RWPE2 (cell line): ENCODE measurements around the gene UBE2B.

Source experiments
- ATAC-seq: fragments of 200-7000 bp; cut with Tn5 transposase; 3 replicates; pipeline ENCODE4 v1.9.1; 2021; ENCODE audit warnings: low read depth
- DNase-seq: peaks from one replicate; pipeline ENCODE4 v3.0.0-alpha.2; 2020; ENCODE audit warnings: low spot score
- H3K27ac ChIP-seq: fragments of 450-650 bp; 2 replicates; pipeline ENCODE4 v1.5.1; 2017; ENCODE audit warnings: mild to moderate bottlenecking; ENCODE audit not compliant: poor library complexity, severe bottlenecking
- H3K27me3 ChIP-seq: fragments of 250-450 bp; sonication (Bioruptor Pico); 2 replicates; pipeline ENCODE4 v1.5.1; 2021; ENCODE audit warnings: mild to moderate bottlenecking, moderate library complexity; ENCODE audit not compliant: insufficient read depth, poor library complexity, severe bottlenecking
- H3K36me3 ChIP-seq: fragments of 250-450 bp; sonication (Bioruptor Pico); 2 replicates; pipeline ENCODE4 v1.5.1; 2020; ENCODE audit warnings: low read depth, mild to moderate bottlenecking, moderate library complexity
- H3K4me1 ChIP-seq: fragments of 250-450 bp; sonication (Bioruptor Pico); 2 replicates; pipeline ENCODE4 v1.5.1; 2021; ENCODE audit warnings: mild to moderate bottlenecking, moderate library complexity; ENCODE audit not compliant: insufficient read depth, poor library complexity, severe bottlenecking
- H3K4me3 ChIP-seq: fragments of 250-450 bp; sonication (Bioruptor Pico); 2 replicates; pipeline ENCODE4 v1.5.1; 2021; ENCODE audit warnings: mild to moderate bottlenecking, moderate library complexity; ENCODE audit not compliant: severe bottlenecking
- H3K9me3 ChIP-seq: fragments of 250-450 bp; sonication (Bioruptor Pico); 2 replicates; pipeline ENCODE4 v1.5.1; 2021; ENCODE audit warnings: mild to moderate bottlenecking, moderate library complexity; ENCODE audit not compliant: severe bottlenecking
- TF ChIP-seq, protein P1 (sequence below): fragments of 450-650 bp; IDR thresholded peaks from one replicate; pipeline ENCODE4 v1.5.1; 2017; ENCODE audit warnings: mild to moderate bottlenecking, moderate library complexity; ENCODE audit not compliant: poor library complexity, severe bottlenecking

Gene UBE2B

GRCh38 chr5:134436523-134437339 is 65.4 kb downstream of the UBE2B start:
- Histone ChIP-seq H3K4me3 (no peak overlapping the region), H3K27ac (peak overlapping the region; percentile 97), H3K9me3 (no peaks in the 10 kb centered on the region), H3K27me3 (no peaks in the 10 kb centered on the region), H3K36me3 (no peaks in the 10 kb centered on the region), H3K4me1 (peaks cover 54% of the 10 kb centered on the region)
- DNase-seq (peak; percentile 96), ATAC-seq (peak; percentile 66)
- TF ChIP-seq, protein P1, sequence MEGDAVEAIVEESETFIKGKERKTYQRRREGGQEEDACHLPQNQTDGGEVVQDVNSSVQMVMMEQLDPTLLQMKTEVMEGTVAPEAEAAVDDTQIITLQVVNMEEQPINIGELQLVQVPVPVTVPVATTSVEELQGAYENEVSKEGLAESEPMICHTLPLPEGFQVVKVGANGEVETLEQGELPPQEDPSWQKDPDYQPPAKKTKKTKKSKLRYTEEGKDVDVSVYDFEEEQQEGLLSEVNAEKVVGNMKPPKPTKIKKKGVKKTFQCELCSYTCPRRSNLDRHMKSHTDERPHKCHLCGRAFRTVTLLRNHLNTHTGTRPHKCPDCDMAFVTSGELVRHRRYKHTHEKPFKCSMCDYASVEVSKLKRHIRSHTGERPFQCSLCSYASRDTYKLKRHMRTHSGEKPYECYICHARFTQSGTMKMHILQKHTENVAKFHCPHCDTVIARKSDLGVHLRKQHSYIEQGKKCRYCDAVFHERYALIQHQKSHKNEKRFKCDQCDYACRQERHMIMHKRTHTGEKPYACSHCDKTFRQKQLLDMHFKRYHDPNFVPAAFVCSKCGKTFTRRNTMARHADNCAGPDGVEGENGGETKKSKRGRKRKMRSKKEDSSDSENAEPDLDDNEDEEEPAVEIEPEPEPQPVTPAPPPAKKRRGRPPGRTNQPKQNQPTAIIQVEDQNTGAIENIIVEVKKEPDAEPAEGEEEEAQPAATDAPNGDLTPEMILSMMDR, result no peak

- Histone ChIP-seq H3K27ac (peak overlapping the region; percentile 97), H3K4me1 (peaks cover 54% of the 10 kb centered on the region), H3K9me3 (no peaks in the 10 kb centered on the region), H3K4me3 (no peak overlapping the region), H3K27me3 (no peaks in the 10 kb centered on the region), H3K36me3 (no peaks in the 10 kb centered on the region)
- TF ChIP-seq, protein P1, result no peak
- ATAC-seq (no peak), DNase-seq (no peak)
Observed at GRCh38 chr5:134437340-134437846, 66.0 kb downstream of the UBE2B start.

DNA sequence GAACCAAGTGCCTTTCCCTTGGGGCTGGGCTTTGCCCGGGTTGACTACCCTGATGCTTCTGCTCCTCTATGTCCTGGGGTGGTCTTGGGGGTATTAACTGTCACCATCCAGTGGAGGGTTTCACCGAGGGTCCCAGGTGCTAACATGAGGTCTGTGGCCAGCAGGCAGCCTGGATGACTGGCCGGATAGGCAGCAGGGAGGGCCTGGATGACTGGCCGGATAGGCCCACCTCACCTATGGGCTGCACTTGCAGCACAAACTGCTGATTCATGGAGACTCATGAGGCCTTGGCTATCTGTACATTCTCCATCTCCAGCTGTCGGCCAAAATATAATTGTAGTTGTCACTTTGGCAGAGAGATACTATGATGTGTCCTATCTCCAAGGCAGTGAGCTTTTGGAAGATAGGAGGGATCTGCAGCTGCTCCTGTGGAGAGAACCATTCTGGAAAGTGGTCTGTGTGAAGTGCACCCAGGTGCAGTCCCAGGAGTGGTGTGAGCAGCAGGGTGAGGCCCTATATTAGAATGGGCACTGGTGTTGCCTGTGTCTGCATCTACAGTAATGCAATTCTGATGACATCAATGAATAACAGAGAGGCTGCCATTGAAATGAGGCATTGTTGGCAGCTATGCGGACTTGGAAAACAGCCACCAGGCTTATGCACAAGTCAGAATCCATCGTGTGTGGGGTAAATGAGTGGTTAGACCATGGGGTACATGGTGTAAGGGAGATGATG is 66.6 kb downstream of the UBE2B start:
- H3K27me3 ChIP-seq, result no peaks in the 10 kb centered on the region
- H3K36me3 ChIP-seq, result no peaks in the 10 kb centered on the region
- no peak overlapping the region for H3K4me3 ChIP-seq
- TF ChIP-seq, protein P1, result no peak
- peaks cover 54% of the 10 kb centered on the region for H3K4me1 ChIP-seq
- H3K9me3 ChIP-seq, result no peaks in the 10 kb centered on the region
- peak overlapping the region; percentile 97 for H3K27ac ChIP-seq
- DNase-seq (no peak), ATAC-seq (no peak)

- no peaks in the 10 kb centered on the region for H3K9me3 ChIP-seq
- TF ChIP-seq, protein P1, result no peak
- ATAC-seq (no peak), DNase-seq (no peak)
- H3K4me3 ChIP-seq, result no peak overlapping the region
- H3K36me3 ChIP-seq, result no peaks in the 10 kb centered on the region
- H3K27me3 ChIP-seq, result no peaks in the 10 kb centered on the region
- H3K27ac ChIP-seq, result peak overlapping the region; percentile 97
- peaks cover 54% of the 10 kb centered on the region for H3K4me1 ChIP-seq
Observed at GRCh38 chr5:134438721-134439123, 67.4 kb downstream of the UBE2B start.
